Measurements from ENCODE around the gene KRTAP9-9.

DNA sequence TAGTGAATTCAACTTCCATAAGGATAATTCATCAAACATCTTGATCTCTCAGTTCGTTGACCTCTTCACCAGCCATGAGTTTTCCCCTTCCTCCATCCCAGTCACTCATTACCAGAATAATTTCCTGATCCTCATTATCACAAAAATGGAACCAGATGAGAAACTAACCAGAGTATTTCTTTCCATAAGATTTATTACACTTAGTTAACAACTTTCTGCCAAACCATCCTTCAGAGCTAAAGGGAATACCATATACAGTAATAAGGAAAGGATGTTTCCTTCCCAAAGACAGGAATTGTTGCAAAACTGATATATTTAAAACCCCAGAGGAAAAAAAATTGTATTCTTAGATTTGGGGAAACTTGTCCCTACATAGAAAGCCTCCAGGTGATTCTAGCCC lies 38.8 kb downstream of the KRTAP9-9 start:
- TF ChIP-seq, protein P1, sequence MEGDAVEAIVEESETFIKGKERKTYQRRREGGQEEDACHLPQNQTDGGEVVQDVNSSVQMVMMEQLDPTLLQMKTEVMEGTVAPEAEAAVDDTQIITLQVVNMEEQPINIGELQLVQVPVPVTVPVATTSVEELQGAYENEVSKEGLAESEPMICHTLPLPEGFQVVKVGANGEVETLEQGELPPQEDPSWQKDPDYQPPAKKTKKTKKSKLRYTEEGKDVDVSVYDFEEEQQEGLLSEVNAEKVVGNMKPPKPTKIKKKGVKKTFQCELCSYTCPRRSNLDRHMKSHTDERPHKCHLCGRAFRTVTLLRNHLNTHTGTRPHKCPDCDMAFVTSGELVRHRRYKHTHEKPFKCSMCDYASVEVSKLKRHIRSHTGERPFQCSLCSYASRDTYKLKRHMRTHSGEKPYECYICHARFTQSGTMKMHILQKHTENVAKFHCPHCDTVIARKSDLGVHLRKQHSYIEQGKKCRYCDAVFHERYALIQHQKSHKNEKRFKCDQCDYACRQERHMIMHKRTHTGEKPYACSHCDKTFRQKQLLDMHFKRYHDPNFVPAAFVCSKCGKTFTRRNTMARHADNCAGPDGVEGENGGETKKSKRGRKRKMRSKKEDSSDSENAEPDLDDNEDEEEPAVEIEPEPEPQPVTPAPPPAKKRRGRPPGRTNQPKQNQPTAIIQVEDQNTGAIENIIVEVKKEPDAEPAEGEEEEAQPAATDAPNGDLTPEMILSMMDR (IDR thresholded peaks at IDR 0.05; ENCODE audit: low read depth, low read length): no peak
- TF ChIP-seq POLR2A (IDR thresholded peaks at IDR 0.05; ENCODE audit: extremely low read depth, insufficient read length): no peak

All from NB4 (cell line).